Measurements from ENCODE around the gene YTHDC1. TPM values are rescaled to one million over a fixed set of nuclear protein-coding genes. Genes with fewer than 3 reads are reported as not detected.

Gene YTHDC1
- total and polyA plus RNA-seq, 9 donors = 72.1 to 116 (median 86.6) TPM

DNA sequence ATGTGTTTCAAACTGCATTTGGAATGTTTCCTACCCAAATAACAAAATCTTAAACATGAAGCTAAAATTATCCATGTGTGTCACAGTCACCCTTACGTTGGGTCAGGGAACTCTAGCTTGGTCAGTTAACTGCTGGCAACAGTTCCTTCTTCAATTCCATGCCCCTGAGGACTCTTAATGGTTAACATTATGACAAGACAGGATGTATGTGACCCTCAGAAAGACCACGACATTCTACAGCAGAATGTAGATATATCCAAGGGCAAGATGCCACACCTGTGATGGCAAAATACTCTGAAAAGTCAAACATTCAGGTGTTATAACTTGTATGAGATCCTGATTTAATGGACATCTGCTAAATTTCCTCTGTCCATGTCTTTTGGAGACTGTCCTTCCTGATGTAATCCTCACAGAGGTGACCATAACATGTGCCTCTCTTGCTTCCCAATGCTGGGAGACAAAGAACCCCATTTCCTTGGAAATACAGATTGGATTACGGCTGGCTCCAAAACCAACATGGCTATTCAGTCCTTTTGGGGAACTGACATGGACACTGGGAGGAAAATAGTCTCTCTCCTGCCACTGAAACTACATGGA is 39.1 kb downstream of the YTHDC1 start:
- Histone ChIP-seq H3K27me3 (no peaks in the 10 kb centered on the region), H3K9me3 (no peaks in the 10 kb centered on the region), H3K36me3 (no peaks in the 10 kb centered on the region), H3K4me3 (no peak overlapping the region), H3K27ac (no peak overlapping the region), H3K4me1 (ENCODE audit: insufficient read depth) (peaks cover 2% of the 10 kb centered on the region)
- TF ChIP-seq CTCF (IDR thresholded peaks at IDR 0.05) (no peak), EP300 (IDR thresholded peaks at IDR 0.05) (no peak), POLR2A (IDR thresholded peaks at IDR 0.05) (no peak)
- DNase-seq = no peak
- 53 to 58% (median 57%) methylated on average over 3 of the region's 3 CpGs for WGBS, 3 donors
- intact Hi-C loops (cut with DNase I) = no loop called here

- WGBS, 3 donors = 72 to 81% (median 76%) methylated on average over 9 of the region's 9 CpGs
- intact Hi-C loops (cut with DNase I) = no loop called here
- Histone ChIP-seq H3K36me3 (no peaks in the 10 kb centered on the region), H3K4me3 (no peak overlapping the region), H3K27ac (no peak overlapping the region), H3K27me3 (no peaks in the 10 kb centered on the region), H3K4me1 (ENCODE audit: insufficient read depth) (no peaks in the 10 kb centered on the region), H3K9me3 (no peaks in the 10 kb centered on the region)
- TF ChIP-seq EP300 (IDR thresholded peaks at IDR 0.05) (no peak), CTCF (IDR thresholded peaks at IDR 0.05) (no peak), POLR2A (IDR thresholded peaks at IDR 0.05) (no peak)
- no peak for DNase-seq
These were observed 45.2 kb downstream of the YTHDC1 start for GRCh38 chr4:68304731-68305130.

- Histone ChIP-seq H3K27ac (no peak overlapping the region), H3K9me3 (no peaks in the 10 kb centered on the region), H3K36me3 (no peaks in the 10 kb centered on the region), H3K4me1 (ENCODE audit: insufficient read depth) (no peaks in the 10 kb centered on the region), H3K27me3 (no peaks in the 10 kb centered on the region), H3K4me3 (no peak overlapping the region)
- WGBS, 3 donors = 80 to 83% (median 81%) methylated on average over 9 of the region's 9 CpGs
- no peak for DNase-seq
- intact Hi-C loops (cut with DNase I) = no loop called here
- TF ChIP-seq POLR2A (IDR thresholded peaks at IDR 0.05) (no peak), CTCF (IDR thresholded peaks at IDR 0.05) (no peak), EP300 (IDR thresholded peaks at IDR 0.05) (no peak)
These were observed 50.1 kb downstream of the YTHDC1 start for GRCh38 chr4:68299492-68300457.

- TF ChIP-seq CTCF (IDR thresholded peaks at IDR 0.05) (no peak), POLR2A (IDR thresholded peaks at IDR 0.05) (no peak), EP300 (IDR thresholded peaks at IDR 0.05) (no peak)
- no peak overlapping the region for H3K27ac ChIP-seq
- intact Hi-C loops (cut with DNase I) = no loop called here
- WGBS, 3 donors = 89 to 92% (median 90%) methylated on average over 4 of the region's 4 CpGs
- no peaks in the 10 kb centered on the region for H3K4me1 ChIP-seq (ENCODE audit: insufficient read depth)
- H3K36me3 ChIP-seq = no peaks in the 10 kb centered on the region
- no peaks in the 10 kb centered on the region for H3K27me3 ChIP-seq
- no peak overlapping the region for H3K4me3 ChIP-seq
- DNase-seq = no peak
- no peaks in the 10 kb centered on the region for H3K9me3 ChIP-seq
These were observed 52.8 kb downstream of the YTHDC1 start for GRCh38 chr4:68297137-68297536.

All from ovary (tissue), 9 donors.